Loucy (cell line): ENCODE data around the gene CLIC3.

Experiments
- H2AFZ ChIP-seq: fragments of 200-600 bp; sonication (generic); 2 replicates; pipeline ENCODE4 v1.6.0; 2016; ENCODE audit warnings: antibody characterized with exemption, mild to moderate bottlenecking, low read length, moderate library complexity
- H3F3A ChIP-seq: fragments of 200-600 bp; 2 replicates; pipeline ENCODE4 v1.6.0; 2016; ENCODE audit warnings: antibody characterized with exemption, low read depth, mild to moderate bottlenecking
- H3K27me3 ChIP-seq: fragments of 200-600 bp; sonication (generic); 2 replicates; pipeline ENCODE4 v1.6.1; 2014; ENCODE audit warnings: low read length, mild to moderate bottlenecking; ENCODE audit not compliant: insufficient read depth, poor library complexity, severe bottlenecking
- H3K36me3 ChIP-seq: fragments of 200-600 bp; sonication (generic); 2 replicates; pipeline ENCODE4 v1.6.1; 2016; ENCODE audit warnings: low read length; ENCODE audit not compliant: insufficient read depth
- H3K4me1 ChIP-seq: fragments of 200-600 bp; sonication (generic); 2 replicates; pipeline ENCODE4 v1.5.1; 2014; ENCODE audit warnings: low read length, mild to moderate bottlenecking; ENCODE audit not compliant: insufficient read depth, poor library complexity, severe bottlenecking
- H3K4me2 ChIP-seq: fragments of 200-600 bp; sonication (generic); 2 replicates; pipeline ENCODE4 v1.6.0; 2014; ENCODE audit warnings: antibody characterized with exemption, low read length, low read depth, mild to moderate bottlenecking; ENCODE audit not compliant: poor library complexity, severe bottlenecking
- H3K4me3 ChIP-seq: fragments of 200-600 bp; sonication (generic); 2 replicates; pipeline ENCODE4 v1.5.1; 2014; ENCODE audit warnings: low read length, mild to moderate bottlenecking, mixed read lengths; ENCODE audit not compliant: poor library complexity, severe bottlenecking
- H3K79me2 ChIP-seq: fragments of 200-600 bp; sonication (generic); 2 replicates; pipeline ENCODE4 v1.6.1; 2014; ENCODE audit warnings: low read length; ENCODE audit not compliant: insufficient read depth
- H3K9ac ChIP-seq: fragments of 200-600 bp; sonication (generic); 2 replicates; pipeline ENCODE4 v1.6.0; 2014; ENCODE audit warnings: mild to moderate bottlenecking, low read depth, low read length, moderate library complexity; ENCODE audit not compliant: poor library complexity, severe bottlenecking
- H3K9me2 ChIP-seq: fragments of 200-600 bp; sonication (generic); replicated peaks from 2 replicates; pipeline ENCODE4 v1.6.1; 2016; ENCODE audit warnings: low read depth, low read length, mixed read lengths
- H3K9me3 ChIP-seq: fragments of 200-600 bp; sonication (generic); 2 replicates; pipeline ENCODE4 v1.6.1; 2014; ENCODE audit warnings: mild to moderate bottlenecking, antibody characterized with exemption, low read length, low read depth; ENCODE audit not compliant: insufficient read depth
- H4K20me1 ChIP-seq: fragments of 200-600 bp; sonication (generic); 2 replicates; pipeline ENCODE4 v1.6.0; 2014; ENCODE audit warnings: antibody characterized with exemption, low read length, mild to moderate bottlenecking; ENCODE audit not compliant: insufficient read depth, poor library complexity, severe bottlenecking
- EZH2phosphoT487 ChIP-seq: fragments of 200-600 bp; IDR thresholded peaks from 2 replicates; pipeline ENCODE4 v1.6.1; 2018; ENCODE audit warnings: antibody characterized with exemption, mild to moderate bottlenecking, moderate library complexity, borderline replicate concordance
- TF ChIP-seq, protein P1 (sequence below): fragments of 200-600 bp; sonication (generic); conservative IDR thresholded peaks from 2 replicates; pipeline ENCODE4 v1.5.1; 2014; ENCODE audit warnings: mild to moderate bottlenecking, antibody characterized with exemption, low read length

CLIC3 gene

DNA sequence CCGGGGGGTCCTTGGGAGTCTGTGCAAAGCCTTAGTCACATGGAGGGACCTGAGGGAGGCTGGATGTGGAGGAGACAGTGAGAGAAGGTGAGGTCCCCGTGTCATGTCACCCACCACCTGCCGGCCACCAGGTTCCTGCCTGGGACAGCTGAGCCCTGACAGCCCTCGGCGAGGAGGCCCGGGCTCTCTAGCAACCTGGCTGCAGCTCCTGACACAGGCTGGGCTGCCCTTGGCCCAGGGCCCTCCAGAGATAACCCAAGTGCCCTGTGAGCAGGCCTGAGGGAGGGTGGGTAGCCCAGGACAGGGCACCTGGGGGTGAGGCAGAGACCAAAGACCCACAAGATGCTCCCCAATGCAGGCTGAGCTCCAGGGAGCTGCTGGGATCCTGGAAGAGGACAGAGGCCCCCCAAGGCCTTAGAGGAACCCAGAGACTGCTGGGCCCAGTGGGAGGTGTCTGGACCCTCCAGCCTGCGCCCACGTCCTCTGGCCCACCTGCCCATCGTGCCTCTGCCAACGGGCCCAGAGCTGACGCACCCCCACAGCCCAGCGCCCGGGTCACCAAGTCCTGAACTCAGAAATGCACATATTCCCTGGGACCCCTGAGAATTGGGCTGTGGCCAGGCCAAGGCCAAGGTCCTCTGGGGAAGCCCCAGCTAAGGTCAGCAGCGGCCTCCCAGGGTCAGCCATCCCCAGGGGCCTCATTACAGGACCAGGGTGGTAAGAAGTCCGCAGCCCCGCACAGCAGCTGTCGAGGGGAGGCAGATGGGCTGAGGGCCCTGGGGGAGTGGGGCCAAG is 27.8 kb downstream of the CLIC3 start:
- no peak overlapping the region for H3K9ac ChIP-seq
- no peaks in the 10 kb centered on the region for H3K9me3 ChIP-seq
- H3F3A ChIP-seq = no peaks in the 10 kb centered on the region
- H3K9me2 ChIP-seq = no peaks in the 10 kb centered on the region
- H2AFZ ChIP-seq = no peak overlapping the region
- H3K4me3 ChIP-seq = no peak overlapping the region
- H3K36me3 ChIP-seq = no peaks in the 10 kb centered on the region
- peaks cover 9% of the 10 kb centered on the region for H3K4me1 ChIP-seq
- TF ChIP-seq, protein P1, sequence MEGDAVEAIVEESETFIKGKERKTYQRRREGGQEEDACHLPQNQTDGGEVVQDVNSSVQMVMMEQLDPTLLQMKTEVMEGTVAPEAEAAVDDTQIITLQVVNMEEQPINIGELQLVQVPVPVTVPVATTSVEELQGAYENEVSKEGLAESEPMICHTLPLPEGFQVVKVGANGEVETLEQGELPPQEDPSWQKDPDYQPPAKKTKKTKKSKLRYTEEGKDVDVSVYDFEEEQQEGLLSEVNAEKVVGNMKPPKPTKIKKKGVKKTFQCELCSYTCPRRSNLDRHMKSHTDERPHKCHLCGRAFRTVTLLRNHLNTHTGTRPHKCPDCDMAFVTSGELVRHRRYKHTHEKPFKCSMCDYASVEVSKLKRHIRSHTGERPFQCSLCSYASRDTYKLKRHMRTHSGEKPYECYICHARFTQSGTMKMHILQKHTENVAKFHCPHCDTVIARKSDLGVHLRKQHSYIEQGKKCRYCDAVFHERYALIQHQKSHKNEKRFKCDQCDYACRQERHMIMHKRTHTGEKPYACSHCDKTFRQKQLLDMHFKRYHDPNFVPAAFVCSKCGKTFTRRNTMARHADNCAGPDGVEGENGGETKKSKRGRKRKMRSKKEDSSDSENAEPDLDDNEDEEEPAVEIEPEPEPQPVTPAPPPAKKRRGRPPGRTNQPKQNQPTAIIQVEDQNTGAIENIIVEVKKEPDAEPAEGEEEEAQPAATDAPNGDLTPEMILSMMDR = no peak
- TF ChIP-seq EZH2phosphoT487 = no peak
- no peaks in the 10 kb centered on the region for H4K20me1 ChIP-seq
- no peaks in the 10 kb centered on the region for H3K79me2 ChIP-seq
- H3K27me3 ChIP-seq = no peaks in the 10 kb centered on the region
- H3K4me2 ChIP-seq = no peak overlapping the region

DNA sequence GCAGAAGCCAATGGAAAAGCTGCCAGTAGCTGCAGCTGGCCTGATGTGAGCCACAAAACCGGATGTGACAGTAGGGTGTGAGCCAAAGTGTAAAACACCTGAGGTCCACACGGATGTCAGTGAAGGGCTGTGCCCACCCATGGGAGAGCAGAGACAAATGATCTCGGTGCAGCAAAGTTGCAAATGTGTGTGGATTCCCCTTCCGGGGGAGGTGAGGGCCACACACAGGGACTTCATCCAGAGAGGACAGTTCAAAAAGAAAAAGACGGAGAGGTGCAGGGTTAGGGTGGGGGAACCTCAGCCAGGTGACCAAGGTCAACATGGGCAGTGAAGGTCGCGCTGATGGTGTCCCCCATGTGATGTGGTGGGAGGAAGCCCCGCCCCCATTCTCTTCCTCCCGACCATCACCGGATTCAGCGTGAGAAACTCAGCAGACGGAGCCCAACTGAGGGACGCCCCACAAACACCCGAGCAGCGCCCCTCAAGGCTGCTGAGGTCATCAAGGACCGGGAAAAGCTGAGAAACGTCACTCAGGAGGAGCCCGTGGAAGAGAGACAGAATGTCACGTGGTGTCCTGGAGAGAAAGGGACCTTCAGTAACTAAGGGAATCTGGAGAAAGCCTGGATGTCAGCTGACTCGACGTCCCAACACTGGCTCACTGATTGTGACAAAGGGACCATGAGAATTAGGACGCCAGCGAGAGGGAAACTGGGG is 30.4 kb downstream of the CLIC3 start:
- Histone ChIP-seq H2AFZ (peak overlapping the region; percentile 99), H3K9me2 (no peaks in the 10 kb centered on the region), H3K9me3 (no peaks in the 10 kb centered on the region), H3K27me3 (no peaks in the 10 kb centered on the region), H4K20me1 (no peaks in the 10 kb centered on the region), H3K4me1 (peaks cover 9% of the 10 kb centered on the region), H3F3A (no peaks in the 10 kb centered on the region), H3K4me2 (peak overlapping the region; percentile 88), H3K9ac (peak overlapping the region; percentile 54), H3K4me3 (peak overlapping the region; percentile 76), H3K79me2 (no peaks in the 10 kb centered on the region), H3K36me3 (no peaks in the 10 kb centered on the region)
- TF ChIP-seq EZH2phosphoT487 = no peak
- TF ChIP-seq, protein P1 = no peak

DNA sequence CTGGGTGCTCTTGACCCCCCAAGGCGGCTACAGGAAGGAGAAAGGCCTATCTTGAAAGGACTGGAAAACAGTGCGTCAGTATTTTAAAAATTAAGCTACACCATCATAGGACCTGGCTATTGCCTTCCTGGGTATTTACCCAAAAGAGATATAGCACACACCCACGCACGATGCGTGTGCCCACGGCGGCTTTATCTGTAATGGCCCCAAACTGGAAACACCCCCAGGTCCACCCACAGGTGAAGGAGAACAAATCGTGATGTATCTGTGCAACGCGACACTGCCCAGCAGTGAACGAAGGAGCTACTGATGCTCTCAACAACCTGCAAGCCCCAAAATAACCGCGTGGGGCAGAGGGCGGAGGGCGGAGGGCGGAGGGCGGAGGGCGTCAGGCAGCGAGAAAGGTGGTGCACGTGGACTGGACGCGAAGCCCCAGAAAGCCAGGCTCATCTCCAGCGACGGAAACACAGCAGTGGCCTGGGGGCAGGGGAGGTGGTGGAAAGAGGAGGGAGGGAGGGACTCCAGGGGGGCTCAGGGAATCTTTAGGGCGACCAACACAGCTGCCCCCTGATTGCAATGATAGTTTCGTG is 31.4 kb downstream of the CLIC3 start:
- Histone ChIP-seq H3K36me3 (no peaks in the 10 kb centered on the region), H3F3A (no peaks in the 10 kb centered on the region), H2AFZ (no peak overlapping the region), H3K4me1 (peaks cover 9% of the 10 kb centered on the region), H3K9ac (no peak overlapping the region), H3K4me3 (no peak overlapping the region), H3K79me2 (no peaks in the 10 kb centered on the region), H3K9me3 (no peaks in the 10 kb centered on the region), H4K20me1 (no peaks in the 10 kb centered on the region), H3K9me2 (no peaks in the 10 kb centered on the region), H3K27me3 (no peaks in the 10 kb centered on the region), H3K4me2 (no peak overlapping the region)
- TF ChIP-seq, protein P1 = no peak
- no peak for TF ChIP-seq EZH2phosphoT487
